ENCODE results near the gene CTXN3.

DNA sequence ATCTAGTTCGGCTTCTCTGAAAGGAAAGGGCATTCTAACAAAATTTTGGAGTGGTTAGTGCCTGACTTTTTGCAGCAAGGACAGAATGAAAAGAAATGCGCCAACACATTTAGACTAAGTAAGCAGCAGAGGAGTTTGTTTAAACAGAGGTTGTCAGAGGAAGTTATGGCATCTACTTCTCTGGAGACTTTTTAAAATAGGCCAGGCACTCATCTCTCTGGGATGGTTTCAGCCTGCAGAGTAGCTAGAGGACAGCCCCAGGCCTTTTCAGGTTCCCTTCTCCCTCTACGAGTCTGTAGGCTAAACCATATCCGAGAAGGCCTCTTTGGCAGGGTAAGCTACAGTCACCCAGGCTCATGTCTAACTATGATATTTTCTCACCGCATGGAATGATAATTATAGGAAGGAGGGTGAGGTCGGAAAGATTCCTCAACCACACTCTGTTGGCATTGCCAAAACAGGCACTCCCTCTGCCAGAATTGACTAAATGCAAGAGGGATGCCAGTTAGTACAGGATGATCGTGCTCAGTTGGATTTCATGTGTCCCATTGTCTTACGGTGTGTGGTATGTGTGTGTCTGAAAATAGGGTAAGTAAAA, 1.4 kb upstream of the CTXN3 start:
- TF ChIP-seq, protein P1, sequence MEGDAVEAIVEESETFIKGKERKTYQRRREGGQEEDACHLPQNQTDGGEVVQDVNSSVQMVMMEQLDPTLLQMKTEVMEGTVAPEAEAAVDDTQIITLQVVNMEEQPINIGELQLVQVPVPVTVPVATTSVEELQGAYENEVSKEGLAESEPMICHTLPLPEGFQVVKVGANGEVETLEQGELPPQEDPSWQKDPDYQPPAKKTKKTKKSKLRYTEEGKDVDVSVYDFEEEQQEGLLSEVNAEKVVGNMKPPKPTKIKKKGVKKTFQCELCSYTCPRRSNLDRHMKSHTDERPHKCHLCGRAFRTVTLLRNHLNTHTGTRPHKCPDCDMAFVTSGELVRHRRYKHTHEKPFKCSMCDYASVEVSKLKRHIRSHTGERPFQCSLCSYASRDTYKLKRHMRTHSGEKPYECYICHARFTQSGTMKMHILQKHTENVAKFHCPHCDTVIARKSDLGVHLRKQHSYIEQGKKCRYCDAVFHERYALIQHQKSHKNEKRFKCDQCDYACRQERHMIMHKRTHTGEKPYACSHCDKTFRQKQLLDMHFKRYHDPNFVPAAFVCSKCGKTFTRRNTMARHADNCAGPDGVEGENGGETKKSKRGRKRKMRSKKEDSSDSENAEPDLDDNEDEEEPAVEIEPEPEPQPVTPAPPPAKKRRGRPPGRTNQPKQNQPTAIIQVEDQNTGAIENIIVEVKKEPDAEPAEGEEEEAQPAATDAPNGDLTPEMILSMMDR (IDR thresholded peaks at IDR 0.05) = no peak
- no peak for TF ChIP-seq POLR2A (IDR thresholded peaks at IDR 0.05)
